Naive thymus-derived CD4-positive, alpha-beta T cell (primary cell): ENCODE data around the gene SPTBN2. TPM values are rescaled to one million over a fixed set of nuclear protein-coding genes. Genes with fewer than 3 reads are reported as not detected.

ENCODE experiments used
- ATAC-seq: fragments of 150-1000 bp; cut with Tn5 transposase; 2 replicates; pipeline ENCODE4 v1.10.0; 2021; ENCODE audit warnings: mild to moderate bottlenecking, moderate library complexity
- CTCF ChIA-PET: fragments of 350-600 bp; sonication (Branson Sonifier 250); formaldehyde crosslinking; loops from one replicate; lab custom pipeline; 2021; ENCODE audit warnings: antibody characterized with exemption; lab: Charles Lee
- POLR2A ChIA-PET: fragments of 350-600 bp; sonication (Branson Sonifier 250); formaldehyde crosslinking; loops from one replicate; lab custom pipeline; 2021; ENCODE audit warnings: antibody characterized with exemption, inconsistent platforms; lab: Charles Lee
- DNase-seq, 9 donors: peaks; one replicate each; pipeline versions ENCODE4 v3.0.0 to v3.0.0-alpha.2; 2020 to 2022; ENCODE audit warnings: mixed read lengths in 1 of 9
- H3K27ac ChIP-seq: one replicate; pipeline ENCODE4 v1.7.0; 2013; ENCODE audit warnings: mild to moderate bottlenecking, low read depth, low read length, moderate library complexity
- H3K27me3 ChIP-seq, 2 donors: one replicate each; pipeline ENCODE4 v1.7.0; 2013; ENCODE audit warnings: low read length in 2 of 2, mild to moderate bottlenecking in 2 of 2, moderate library complexity in 2 of 2; ENCODE audit not compliant: control insufficient read depth in 2 of 2, insufficient read depth in 2 of 2
- H3K36me3 ChIP-seq, 3 experiments: 1 replicate in 2 of 3; 2 replicates in 1 of 3; pipeline ENCODE4 v1.7.0; 2013; ENCODE audit warnings: low read length in 3 of 3, mild to moderate bottlenecking in 3 of 3, moderate library complexity in 1 of 3; ENCODE audit not compliant: insufficient read depth in 3 of 3, control insufficient read depth in 2 of 3
- H3K4me1 ChIP-seq, 2 donors: one replicate each; pipeline ENCODE4 v1.7.0; 2013; ENCODE audit warnings: low read length in 2 of 2, mild to moderate bottlenecking in 2 of 2, moderate library complexity in 1 of 2; ENCODE audit not compliant: control insufficient read depth in 2 of 2, insufficient read depth in 2 of 2
- H3K4me3 ChIP-seq: 2 replicates; pipeline ENCODE4 v1.7.0; 2013; ENCODE audit warnings: mild to moderate bottlenecking, low read length
- H3K9me3 ChIP-seq, 3 experiments: 1 replicate in 2 of 3; 2 replicates in 1 of 3; pipeline ENCODE4 v1.7.0; 2013; ENCODE audit warnings: low read length in 3 of 3; ENCODE audit not compliant: control insufficient read depth in 2 of 3
- H3K27ac Mint-ChIP-seq, 9 donors: one replicate each; pipeline ENCODE4 v1.8.0; 2020 to 2022; ENCODE audit warnings: mixed read lengths in 9 of 9, mild to moderate bottlenecking in 8 of 9, moderate library complexity in 5 of 9, inconsistent platforms in 2 of 9
- H3K27me3 Mint-ChIP-seq, 5 donors: one replicate each; pipeline ENCODE4 v1.8.0; 2021 to 2022; ENCODE audit warnings: mixed read lengths in 5 of 5, mild to moderate bottlenecking in 1 of 5
- H3K36me3 Mint-ChIP-seq, 5 donors: one replicate each; pipeline ENCODE4 v1.8.0; 2020 to 2022; ENCODE audit warnings: mixed read lengths in 5 of 5, mild to moderate bottlenecking in 3 of 5, inconsistent platforms in 1 of 5
- H3K4me1 Mint-ChIP-seq, 7 donors: one replicate each; pipeline ENCODE4 v1.8.0; 2020 to 2022; ENCODE audit warnings: mixed read lengths in 7 of 7, mild to moderate bottlenecking in 3 of 7, inconsistent platforms in 1 of 7
- H3K4me3 Mint-ChIP-seq, 10 donors: one replicate each; pipeline ENCODE4 v1.8.0; 2020 to 2022; ENCODE audit warnings: mild to moderate bottlenecking in 10 of 10, mixed read lengths in 10 of 10, moderate library complexity in 6 of 10, inconsistent platforms in 2 of 10
- H3K9me3 Mint-ChIP-seq, 11 donors: one replicate each; pipeline ENCODE4 v1.8.0; 2020 to 2022; ENCODE audit warnings: mixed read lengths in 11 of 11, mild to moderate bottlenecking in 4 of 11, inconsistent platforms in 1 of 11, moderate library complexity in 1 of 11
- intact Hi-C, 2 donors: fragments of 100-400 bp; cut with micrococcal nuclease; formaldehyde crosslinking; loops; one replicate each; pipeline ENCODE4 v1.15.1; 2023
- polyA plus RNA-seq, 2 donors: library from polyadenylated mRNA; unstranded; fragments of 300-500 nt; fragmentation: Illumina TruSeq; gene quantifications; one replicate each; pipeline ENCODE4 v1.2.3, GENCODE V29; 2021
- total RNA-seq, 6 experiments: library from RNA in 5 of 6; stranded (reverse) in 5 of 6; gene quantifications; 1 replicate in 5 of 6; 2 replicates in 1 of 6; pipeline ENCODE4 v1.2.3 and lab custom pipeline; 2021 to 2026

The SPTBN2 gene
- total and polyA plus RNA-seq, 7 experiments from 2014 or later, result 0.02 to 0.98 (median 0.13) TPM; not detected in 3

DNA sequence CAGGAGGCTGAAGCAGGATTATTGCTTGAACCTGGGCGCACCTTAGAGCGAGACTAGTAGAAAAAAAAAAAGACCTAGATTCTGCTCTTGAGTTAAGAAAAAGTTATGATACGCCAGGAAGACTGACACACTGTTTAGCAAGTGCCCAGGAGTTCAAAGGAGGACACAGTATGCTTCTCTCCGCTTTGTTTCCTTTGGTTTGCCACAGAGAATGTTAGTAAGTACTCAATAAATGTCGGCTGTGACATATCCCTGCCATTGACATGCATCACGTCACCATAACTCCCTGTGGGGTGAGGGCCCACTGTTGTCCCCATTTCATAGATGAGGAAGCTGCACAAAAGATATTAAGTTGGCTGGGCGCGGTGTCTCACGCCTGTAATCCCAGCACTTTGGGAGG lies 7.1 kb downstream of the SPTBN2 start:
- H3K36me3 ChIP-seq, result no peaks in the 10 kb centered on the region
- Mint-ChIP-seq H3K9me3 (peaks cover 0 to 3% (median 0%) of the 10 kb centered on the region in 11 donors), H3K27ac (peak overlapping the region in 1 of 9 donors; percentile 36), H3K27me3 (peaks cover 27 to 62% (median 44%) of the 10 kb centered on the region in 5 donors), H3K36me3 (peaks cover 0 to 4% (median 0%) of the 10 kb centered on the region in 5 donors), H3K4me1 (peaks cover 3 to 15% (median 11%) of the 10 kb centered on the region in 7 donors), H3K4me3 (no peak overlapping the region)
- peaks cover 2% of the 10 kb centered on the region in 2 donors for H3K4me1 ChIP-seq
- peaks cover 0 to 10% of the 10 kb centered on the region in 2 donors for H3K27me3 ChIP-seq
- intact Hi-C loops, result no loop called here
- H3K9me3 ChIP-seq, result no peaks in the 10 kb centered on the region
- CTCF ChIA-PET, result no interaction called here
- POLR2A ChIA-PET, result no interaction called here
- no peak for ATAC-seq
- no peak overlapping the region for H3K27ac ChIP-seq
- no peak for DNase-seq
- no peak overlapping the region for H3K4me3 ChIP-seq

DNA sequence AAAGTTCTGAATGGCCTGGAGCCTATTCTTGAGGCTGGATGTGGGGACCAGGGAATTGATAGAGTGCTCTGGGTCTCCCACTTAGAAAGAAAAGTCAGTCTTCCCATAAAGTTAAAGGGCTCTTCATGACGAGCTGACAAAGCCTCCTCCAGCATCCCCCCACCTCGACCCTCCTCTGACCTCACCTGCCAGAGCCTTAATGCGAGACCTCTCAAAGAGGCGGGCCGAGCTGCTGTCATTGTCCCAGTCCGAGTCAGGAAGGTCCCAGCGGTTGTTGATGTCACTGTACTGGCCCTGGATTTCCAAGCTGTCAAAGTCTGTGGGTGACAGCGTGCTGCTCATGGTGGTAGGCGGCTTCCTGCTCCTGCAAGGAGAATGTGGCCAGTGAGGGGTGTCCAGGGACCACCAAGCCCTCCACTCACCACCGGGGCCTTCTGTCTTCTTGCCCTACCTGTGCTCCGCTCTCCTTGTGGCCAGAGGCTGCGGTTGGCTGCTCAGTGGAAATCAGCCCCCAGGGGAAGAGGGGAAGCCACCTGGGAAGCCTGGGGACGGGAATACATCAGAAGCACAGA lies 8.0 kb downstream of the SPTBN2 start:
- Histone ChIP-seq H3K4me3 (no peak overlapping the region), H3K9me3 (no peaks in the 10 kb centered on the region), H3K27ac (no peak overlapping the region), H3K27me3 (peaks cover 0 to under 1% of the 10 kb centered on the region in 2 donors), H3K36me3 (no peaks in the 10 kb centered on the region), H3K4me1 (no peaks in the 10 kb centered on the region)
- Mint-ChIP-seq H3K4me3 (peak overlapping the region in 1 of 10 donors; percentile 25), H3K27ac (peak overlapping the region in 2 of 9 donors; percentile 56 to 69), H3K36me3 (no peaks in the 10 kb centered on the region), H3K9me3 (peaks cover 0 to 3% (median 0%) of the 10 kb centered on the region in 11 donors), H3K4me1 (peaks cover 0 to 10% (median 4%) of the 10 kb centered on the region in 7 donors), H3K27me3 (peaks cover 18 to 61% (median 39%) of the 10 kb centered on the region in 5 donors)
- intact Hi-C loops, result no loop called here
- ATAC-seq (no peak), DNase-seq (no peak)
- ChIA-PET POLR2A (no interaction called here), CTCF (no interaction called here)

DNA sequence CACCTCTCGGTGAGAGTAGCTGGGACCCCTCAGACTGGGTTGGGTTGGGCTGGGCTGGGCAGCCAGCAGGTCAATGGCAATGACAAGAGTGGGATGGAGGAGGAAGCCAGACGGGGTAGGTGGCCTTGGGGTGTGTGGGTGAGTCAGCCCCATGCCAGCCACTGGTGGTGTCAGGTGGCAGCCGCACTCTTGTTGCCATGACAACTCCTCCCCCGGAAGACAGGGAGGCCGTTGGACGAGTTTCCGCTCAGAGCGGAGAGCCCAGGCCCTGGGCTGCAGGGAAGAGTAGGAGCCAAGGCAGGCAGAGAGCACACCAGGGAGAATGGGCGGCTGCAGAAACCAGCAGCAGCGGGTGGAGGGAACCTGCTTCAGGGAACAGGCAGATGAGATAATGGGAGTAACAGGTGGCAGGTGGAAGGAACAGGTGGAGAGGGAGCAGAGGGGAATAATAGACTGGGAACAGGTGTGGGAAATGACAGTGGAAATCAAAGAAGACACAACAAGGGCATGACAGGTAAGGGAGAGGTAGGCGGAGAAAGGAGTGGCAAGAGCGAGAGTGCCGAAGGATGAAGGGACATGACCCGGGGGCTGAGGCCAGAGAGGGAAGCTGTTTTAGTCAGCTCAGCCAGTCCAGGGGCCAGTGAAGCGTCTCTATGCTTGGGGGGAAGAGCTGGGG lies 8.7 kb downstream of the SPTBN2 start:
- intact Hi-C loops, result no loop called here
- Histone ChIP-seq H3K9me3 (no peaks in the 10 kb centered on the region), H3K4me1 (no peaks in the 10 kb centered on the region), H3K4me3 (no peak overlapping the region), H3K36me3 (no peaks in the 10 kb centered on the region), H3K27me3 (no peaks in the 10 kb centered on the region), H3K27ac (no peak overlapping the region)
- ChIA-PET POLR2A (interaction anchor here (0.5 kb wide), 1 partner anchor 28 kb away, joined by 3 read pairs; no protein-coding TSS in a partner anchor), CTCF (no interaction called here)
- H3K27me3 Mint-ChIP-seq, result peaks cover 13 to 58% (median 36%) of the 10 kb centered on the region in 5 donors
- peak overlapping the region in 1 of 10 donors; percentile 25 for H3K4me3 Mint-ChIP-seq
- H3K36me3 Mint-ChIP-seq, result no peaks in the 10 kb centered on the region
- H3K9me3 Mint-ChIP-seq, result peaks cover 0 to 2% (median 0%) of the 10 kb centered on the region in 11 donors
- H3K4me1 Mint-ChIP-seq, result peaks cover 0 to 10% (median 4%) of the 10 kb centered on the region in 7 donors
- ATAC-seq (peak; percentile 48), DNase-seq (peak in 1 of 9 donors; percentile 43)
- H3K27ac Mint-ChIP-seq, result peak overlapping the region in 4 of 9 donors; percentile 56 to 72 (median 64)

DNA sequence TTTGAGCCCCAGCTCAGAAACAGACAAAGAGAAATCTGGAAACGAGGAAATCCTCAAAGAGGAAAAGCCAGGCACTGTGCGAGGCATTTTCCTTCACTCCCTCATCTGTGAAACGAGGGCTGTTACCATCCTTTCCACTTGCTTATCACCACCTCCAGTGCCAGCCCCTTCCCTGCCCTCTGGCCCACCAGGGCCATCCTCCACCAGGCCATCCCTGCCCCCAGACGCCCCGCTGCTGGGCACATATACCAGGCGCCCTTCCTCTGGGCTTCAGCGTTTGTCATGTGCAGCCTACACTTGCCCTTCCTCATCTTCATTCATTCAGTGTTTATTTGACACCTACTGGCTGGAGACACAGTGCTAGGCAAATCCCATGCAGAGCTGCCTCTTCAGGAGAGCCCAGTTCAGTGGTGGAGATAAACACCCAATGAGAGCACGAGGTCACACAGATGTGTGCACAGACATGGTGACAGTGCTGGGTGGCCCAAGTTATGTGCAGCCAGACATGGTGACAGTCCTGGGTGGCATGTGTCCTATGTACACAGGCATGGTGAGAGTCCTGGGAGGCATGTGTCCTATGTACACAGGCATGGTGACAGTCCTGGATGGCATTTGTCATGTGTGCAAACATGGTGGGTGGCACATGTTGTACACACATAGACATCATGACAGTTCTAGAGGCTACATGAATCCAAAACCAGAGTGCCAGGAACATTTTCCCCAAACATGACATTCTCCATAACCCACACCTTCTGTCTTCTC lies 9.7 kb downstream of the SPTBN2 start:
- POLR2A ChIA-PET, result no interaction called here
- CTCF ChIA-PET, result interaction anchor here (0.6 kb wide), 1 partner anchor 107 kb away, joined by 3 read pairs; no protein-coding TSS in a partner anchor
- peaks cover 12 to 53% (median 33%) of the 10 kb centered on the region in 5 donors for H3K27me3 Mint-ChIP-seq

DNA sequence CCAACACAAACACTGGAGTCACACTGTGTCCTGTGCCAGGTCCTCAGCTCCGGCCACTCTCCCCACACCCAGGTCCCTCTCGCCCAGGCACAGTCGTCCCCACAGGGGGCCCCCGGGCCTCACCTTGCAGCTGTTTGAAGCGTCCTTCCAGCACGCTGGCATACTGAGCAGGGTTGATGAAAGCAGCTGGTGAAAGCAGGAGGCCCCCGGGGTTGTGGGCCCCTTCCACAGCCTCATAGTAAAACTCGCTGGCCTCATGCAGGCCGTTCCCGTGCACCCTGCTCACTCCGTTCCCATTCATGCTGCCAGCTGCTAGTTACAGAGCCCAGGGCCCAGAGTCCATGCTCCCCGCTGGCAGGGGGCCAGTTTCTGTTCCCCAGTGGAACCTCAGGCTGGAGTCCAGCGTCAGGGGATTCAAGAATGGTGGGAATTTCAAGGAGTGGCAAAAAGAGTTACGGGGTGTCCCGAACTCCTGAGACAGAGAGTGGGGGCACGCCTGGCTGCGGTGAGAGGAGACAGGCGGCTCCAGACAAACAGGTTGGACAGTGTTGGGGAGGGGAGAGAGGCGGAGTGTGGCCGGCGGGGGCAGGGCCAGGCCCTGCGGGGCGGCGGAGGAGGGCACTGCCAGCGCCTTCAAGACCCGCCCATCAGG lies 10.6 kb downstream of the SPTBN2 start:
- Histone ChIP-seq H3K4me1 (no peaks in the 10 kb centered on the region), H3K4me3 (no peak overlapping the region), H3K9me3 (no peaks in the 10 kb centered on the region), H3K27ac (no peak overlapping the region), H3K36me3 (no peaks in the 10 kb centered on the region), H3K27me3 (no peaks in the 10 kb centered on the region)
- POLR2A ChIA-PET, result no interaction called here
- peaks cover 8 to 61% (median 41%) of the 10 kb centered on the region in 5 donors for H3K27me3 Mint-ChIP-seq
- CTCF ChIA-PET, result no interaction called here
- no peak overlapping the region for H3K27ac Mint-ChIP-seq
- DNase-seq (no peak), ATAC-seq (no peak)
- intact Hi-C loops, result no loop called here
- H3K4me3 Mint-ChIP-seq, result no peak overlapping the region
- H3K4me1 Mint-ChIP-seq, result peaks cover 0 to 10% (median 4%) of the 10 kb centered on the region in 7 donors
- H3K36me3 Mint-ChIP-seq, result no peaks in the 10 kb centered on the region
- H3K9me3 Mint-ChIP-seq, result peaks cover 0 to 2% (median 0%) of the 10 kb centered on the region in 11 donors

More for the DNA sequence above, 9.7 kb downstream of the SPTBN2 start:
- no peaks in the 10 kb centered on the region for H3K4me1 ChIP-seq
- H3K36me3 ChIP-seq, result no peaks in the 10 kb centered on the region
- no peak overlapping the region for H3K27ac ChIP-seq
- H3K4me3 ChIP-seq, result no peak overlapping the region
- DNase-seq (no peak), ATAC-seq (no peak)
- no peaks in the 10 kb centered on the region for H3K27me3 ChIP-seq
- Mint-ChIP-seq H3K27ac (no peak overlapping the region), H3K4me1 (peaks cover 0 to 10% (median 4%) of the 10 kb centered on the region in 7 donors), H3K4me3 (no peak overlapping the region), H3K36me3 (no peaks in the 10 kb centered on the region), H3K9me3 (peaks cover 0 to 2% (median 0%) of the 10 kb centered on the region in 11 donors)
- H3K9me3 ChIP-seq, result no peaks in the 10 kb centered on the region
- intact Hi-C loops, result no loop called here

DNA sequence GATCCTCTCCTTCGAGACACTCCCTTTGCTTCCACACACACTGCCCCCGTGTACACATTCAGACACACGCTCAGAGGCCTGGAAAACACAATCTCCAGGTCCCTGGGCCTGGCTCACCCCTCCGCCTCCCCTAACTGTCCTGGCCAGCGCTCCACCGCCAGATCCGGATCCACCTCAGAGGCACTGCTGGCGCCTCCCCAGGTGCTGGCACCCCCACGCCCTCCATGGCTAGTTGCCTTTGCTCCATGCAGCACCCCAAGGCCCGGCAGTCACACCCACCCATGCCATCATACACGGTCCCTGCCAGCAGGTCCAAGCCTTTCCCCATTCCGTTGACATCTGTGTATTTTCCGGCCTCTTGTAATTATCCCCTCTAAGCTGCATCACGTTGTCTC lies 11.1 kb downstream of the SPTBN2 start:
- H3K9me3 ChIP-seq, result no peaks in the 10 kb centered on the region
- H3K4me1 ChIP-seq, result no peaks in the 10 kb centered on the region
- H3K4me1 Mint-ChIP-seq, result peaks cover 0 to 10% (median 4%) of the 10 kb centered on the region in 7 donors
- H3K27ac ChIP-seq, result no peak overlapping the region
- no peaks in the 10 kb centered on the region for H3K9me3 Mint-ChIP-seq
- H3K27ac Mint-ChIP-seq, result no peak overlapping the region
- intact Hi-C loops, result no loop called here
- no peak overlapping the region for H3K4me3 Mint-ChIP-seq
- POLR2A ChIA-PET, result no interaction called here
- H3K36me3 Mint-ChIP-seq, result no peaks in the 10 kb centered on the region
- ATAC-seq (no peak), DNase-seq (no peak)
- no peaks in the 10 kb centered on the region for H3K27me3 ChIP-seq
- no peaks in the 10 kb centered on the region for H3K36me3 ChIP-seq
- H3K4me3 ChIP-seq, result no peak overlapping the region
- CTCF ChIA-PET, result no interaction called here
- H3K27me3 Mint-ChIP-seq, result peaks cover 9 to 63% (median 44%) of the 10 kb centered on the region in 5 donors
